Natural killer cell (primary cell): ENCODE results near the gene FGD4. TPM values are rescaled to one million over a fixed set of nuclear protein-coding genes. Genes with fewer than 3 reads are reported as not detected.

ENCODE experiments used
- ATAC-seq, 3 donors: fragments of 150-1000 bp in 2 of 3; fragments of 200-7000 bp in 1 of 3; cut with Tn5 transposase; 1 replicate in 1 of 3; 2 replicates in 2 of 3; pipeline ENCODE4 v1.10.0; 2021; ENCODE audit warnings: mild to moderate bottlenecking in 2 of 3, moderate library complexity in 2 of 3
- DNase-seq, 2 donors: peaks; one replicate each; pipeline versions ENCODE4 v3.0.0 to v3.0.0-alpha.2; 2013 to 2021; ENCODE audit warnings: mixed read lengths in 1 of 2
- H3K27ac ChIP-seq: one replicate; pipeline ENCODE4 v1.5.1; 2013; ENCODE audit warnings: mild to moderate bottlenecking, low read length
- H3K27me3 ChIP-seq: one replicate; pipeline ENCODE4 v1.6.1; 2013; ENCODE audit warnings: low read length; ENCODE audit not compliant: control insufficient read depth, insufficient read depth
- H3K36me3 ChIP-seq: one replicate; pipeline ENCODE4 v1.6.1; 2013; ENCODE audit warnings: low read length; ENCODE audit not compliant: control insufficient read depth, insufficient read depth
- H3K4me1 ChIP-seq: one replicate; pipeline ENCODE4 v1.6.1; 2013; ENCODE audit warnings: low read length; ENCODE audit not compliant: control insufficient read depth, insufficient read depth
- H3K4me3 ChIP-seq: one replicate; pipeline ENCODE4 v1.5.1; 2013; ENCODE audit warnings: low read length
- H3K9me3 ChIP-seq: one replicate; pipeline ENCODE4 v1.6.1; 2013; ENCODE audit warnings: low read length; ENCODE audit not compliant: control insufficient read depth, insufficient read depth
- H3K27ac Mint-ChIP-seq, 2 donors: one replicate each; pipeline ENCODE4 v1.8.0; 2022; ENCODE audit warnings: mild to moderate bottlenecking in 2 of 2, mixed read lengths in 2 of 2, moderate library complexity in 1 of 2
- H3K27me3 Mint-ChIP-seq, 2 donors: one replicate each; pipeline ENCODE4 v1.8.0; 2022; ENCODE audit warnings: low read depth in 2 of 2, mixed read lengths in 2 of 2
- H3K36me3 Mint-ChIP-seq: one replicate; pipeline ENCODE4 v1.8.0; 2022; ENCODE audit warnings: mixed read lengths
- H3K4me1 Mint-ChIP-seq, 2 donors: one replicate each; pipeline ENCODE4 v1.8.0; 2022; ENCODE audit warnings: mixed read lengths in 2 of 2
- H3K4me3 Mint-ChIP-seq: one replicate; pipeline ENCODE4 v1.8.0; 2022; ENCODE audit warnings: mild to moderate bottlenecking, moderate library complexity, mixed read lengths
- H3K9me3 Mint-ChIP-seq, 2 donors: one replicate each; pipeline ENCODE4 v1.8.0; 2022; ENCODE audit warnings: mixed read lengths in 2 of 2
- CTCF ChIP-seq: fragments of 200-600 bp; IDR thresholded peaks from one replicate; pipeline ENCODE4 v1.8.0; 2022; ENCODE audit warnings: antibody characterized with exemption
- WGBS: methylation state at CpG from one replicate; pipeline ENCODE4 v1.1.7; 2013; ENCODE audit warnings: missing lambda C conversion rate; ENCODE audit not compliant: insufficient coverage; 5-methylcytosine and 5-hydroxymethylcytosine counted together
- intact Hi-C: fragments of 100-400 bp; cut with micrococcal nuclease; formaldehyde crosslinking; loops from one replicate; pipeline ENCODE4 v1.14.2; 2022
- total RNA-seq, 4 donors: library from RNA; stranded (reverse); fragments of 120-200 nt in 1 of 4; gene quantifications; one replicate each; pipeline versions ENCODE4 v1.2.3 to v1.2.4, GENCODE V29; 2013 to 2022

The FGD4 gene
- total RNA-seq, 3 donors from 2014 or later (not counting 1 experiment from before 2014, with no cell fraction given): 0.68 to 3.5 (median 2.1) TPM

GRCh38 chr12:32440120-32440865, 40.9 kb downstream of the FGD4 start:
- DNase-seq (no peak), ATAC-seq (no peak)
- intact Hi-C loops: no loop called here
- Mint-ChIP-seq H3K9me3 (no peaks in the 10 kb centered on the region), H3K27ac (no peak overlapping the region), H3K4me3 (no peak overlapping the region), H3K27me3 (peaks cover 0 to 10% of the 10 kb centered on the region in 2 donors), H3K36me3 (no peaks in the 10 kb centered on the region), H3K4me1 (no peaks in the 10 kb centered on the region)
- 93% methylated on average over 9 of the region's 9 CpGs for whole genome bisulfite sequencing
- no peak overlapping the region for H3K4me3 ChIP-seq
- H3K27me3 ChIP-seq: no peaks in the 10 kb centered on the region
- H3K27ac ChIP-seq: no peak overlapping the region
- no peaks in the 10 kb centered on the region for H3K4me1 ChIP-seq
- TF ChIP-seq CTCF: no peak
- no peaks in the 10 kb centered on the region for H3K36me3 ChIP-seq
- no peaks in the 10 kb centered on the region for H3K9me3 ChIP-seq

DNA sequence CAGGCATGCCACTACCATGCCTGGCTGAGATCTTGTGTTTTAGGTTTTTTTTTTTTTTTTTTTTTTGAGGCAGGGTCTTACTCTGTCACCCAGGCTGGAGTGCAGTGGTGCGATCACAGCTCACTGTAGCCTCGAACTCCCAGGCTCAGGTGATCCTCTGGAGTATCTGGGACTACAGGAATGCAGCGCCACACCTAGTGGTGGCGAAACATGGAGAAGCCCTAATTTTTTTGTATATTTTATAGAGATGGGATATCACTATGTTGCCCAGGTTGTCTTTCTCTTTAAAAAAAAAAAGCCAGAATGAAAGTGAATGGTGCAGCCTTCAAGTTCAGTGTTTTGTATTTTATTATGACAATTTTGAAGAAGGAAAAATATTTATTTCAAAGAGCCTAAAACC, 44.1 kb downstream of the FGD4 start:
- Mint-ChIP-seq H3K9me3 (no peaks in the 10 kb centered on the region), H3K27ac (no peak overlapping the region), H3K36me3 (no peaks in the 10 kb centered on the region), H3K4me3 (no peak overlapping the region), H3K27me3 (peaks cover 0 to 10% of the 10 kb centered on the region in 2 donors), H3K4me1 (no peaks in the 10 kb centered on the region)
- ATAC-seq (no peak), DNase-seq (no peak)
- intact Hi-C loops: no loop called here
- Histone ChIP-seq H3K4me1 (no peaks in the 10 kb centered on the region), H3K36me3 (no peaks in the 10 kb centered on the region), H3K9me3 (no peaks in the 10 kb centered on the region), H3K27me3 (no peaks in the 10 kb centered on the region), H3K27ac (no peak overlapping the region), H3K4me3 (no peak overlapping the region)
- TF ChIP-seq CTCF: no peak
- 92% methylated on average over 4 of the region's 4 CpGs for WGBS

DNA sequence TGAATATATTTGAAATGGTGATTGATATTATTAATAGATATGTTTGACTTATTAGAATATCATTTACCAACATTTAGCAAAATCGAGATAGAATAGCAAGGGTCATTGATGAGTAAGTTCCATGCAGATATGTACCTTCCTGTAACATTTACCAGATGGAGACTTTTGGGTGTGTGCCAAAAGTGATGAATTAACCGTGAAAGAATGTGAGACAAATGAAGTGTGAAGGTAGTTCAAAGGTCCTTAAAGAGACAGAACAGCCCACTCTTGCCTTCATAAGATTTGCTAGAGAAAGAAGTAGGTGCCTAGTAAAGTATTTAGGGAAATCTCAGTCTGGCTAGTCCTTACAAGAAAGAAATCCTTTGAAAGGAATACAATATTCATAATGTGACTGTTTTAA, 45.5 kb downstream of the FGD4 start:
- Mint-ChIP-seq H3K27ac (no peak overlapping the region), H3K9me3 (no peaks in the 10 kb centered on the region), H3K4me3 (no peak overlapping the region), H3K36me3 (no peaks in the 10 kb centered on the region), H3K4me1 (no peaks in the 10 kb centered on the region), H3K27me3 (peaks cover 0 to 8% of the 10 kb centered on the region in 2 donors)
- no peaks in the 10 kb centered on the region for H3K9me3 ChIP-seq
- no peaks in the 10 kb centered on the region for H3K27me3 ChIP-seq
- DNase-seq (no peak), ATAC-seq (no peak)
- intact Hi-C loops: no loop called here
- no peak for TF ChIP-seq CTCF
- 0% methylated on average over 1 of the region's 2 CpGs for WGBS
- H3K36me3 ChIP-seq: no peaks in the 10 kb centered on the region
- no peak overlapping the region for H3K4me3 ChIP-seq
- H3K27ac ChIP-seq: no peak overlapping the region
- H3K4me1 ChIP-seq: no peaks in the 10 kb centered on the region

GRCh38 chr12:32445356-32445755, 46.0 kb downstream of the FGD4 start:
- peaks cover 0 to 3% of the 10 kb centered on the region in 2 donors for H3K27me3 Mint-ChIP-seq
- TF ChIP-seq CTCF: no peak
- DNase-seq: no peak
- Histone ChIP-seq H3K27me3 (no peaks in the 10 kb centered on the region), H3K9me3 (no peaks in the 10 kb centered on the region), H3K27ac (no peak overlapping the region), H3K36me3 (no peaks in the 10 kb centered on the region), H3K4me3 (no peak overlapping the region), H3K4me1 (no peaks in the 10 kb centered on the region)
- no peaks in the 10 kb centered on the region for H3K4me1 Mint-ChIP-seq
- WGBS: 85% methylated on average over 1 of the region's 1 CpG
- ATAC-seq: no peak
- H3K36me3 Mint-ChIP-seq: no peaks in the 10 kb centered on the region
- H3K4me3 Mint-ChIP-seq: no peak overlapping the region
- intact Hi-C loops: no loop called here
- no peaks in the 10 kb centered on the region for H3K9me3 Mint-ChIP-seq
- H3K27ac Mint-ChIP-seq: no peak overlapping the region
